Neural crest cell (in vitro differentiated cells): ENCODE results near the gene COL24A1. TPM values are rescaled to one million over a fixed set of nuclear protein-coding genes. Genes with fewer than 3 reads are reported as not detected.

Experiments
- DNase-seq: peaks from one replicate; pipeline ENCODE4 v3.0.0; 2021; ENCODE audit warnings: low read depth, mixed read lengths, low spot score
- H3K27ac Mint-ChIP-seq: one replicate; pipeline ENCODE4 v1.8.0; 2021; ENCODE audit warnings: mild to moderate bottlenecking, mixed read lengths; ENCODE audit not compliant: unreplicated experiment
- H3K27me3 Mint-ChIP-seq: 2 replicates; pipeline ENCODE4 v1.8.0; 2021; ENCODE audit warnings: low read depth, mild to moderate bottlenecking, mixed read lengths
- H3K36me3 Mint-ChIP-seq: 2 replicates; pipeline ENCODE4 v1.8.0; 2021; ENCODE audit warnings: low read depth, mild to moderate bottlenecking, mixed read lengths
- H3K4me1 Mint-ChIP-seq: 2 replicates; pipeline ENCODE4 v1.8.0; 2021; ENCODE audit warnings: mixed read lengths
- H3K4me3 Mint-ChIP-seq: one replicate; pipeline ENCODE4 v1.8.0; 2021; ENCODE audit warnings: mild to moderate bottlenecking, mixed read lengths
- H3K9me3 Mint-ChIP-seq: 2 replicates; pipeline ENCODE4 v1.8.0; 2021; ENCODE audit warnings: mixed read lengths
- total RNA-seq: library from RNA; stranded (reverse); gene quantifications from 2 replicates; pipeline ENCODE4 v1.2.1, GENCODE V29; 2021
- TF ChIP-seq, protein P1 (sequence below): fragments of 200-600 bp; sonication (generic); conservative IDR thresholded peaks from 2 replicates; pipeline ENCODE4 v1.5.0; 2021; ENCODE audit warnings: antibody characterized with exemption, mild to moderate bottlenecking

Gene COL24A1
- total RNA-seq, 1 donor from 2014 or later = 0.35 TPM

DNA sequence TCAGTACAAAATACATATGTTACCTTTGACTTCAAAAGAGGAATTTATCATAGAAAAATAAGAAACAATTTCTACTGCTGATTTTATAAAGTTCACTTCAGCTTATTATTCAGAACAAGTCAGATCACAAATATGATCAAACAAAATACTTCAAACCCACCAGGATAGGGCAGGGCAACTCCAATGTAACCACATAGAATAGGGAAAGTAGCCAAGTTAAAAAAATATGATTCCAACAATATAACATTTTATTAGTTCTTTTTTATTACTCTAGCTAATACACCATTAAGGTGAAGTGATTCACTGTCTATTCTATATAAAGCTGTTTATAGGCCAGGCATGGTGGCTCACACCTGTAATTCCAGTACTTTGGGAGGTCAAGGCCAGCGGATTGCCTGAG lies 393.8 kb downstream of the COL24A1 start:
- no peaks in the 10 kb centered on the region for H3K36me3 Mint-ChIP-seq
- H3K27me3 Mint-ChIP-seq = no peaks in the 10 kb centered on the region
- no peak for DNase-seq
- no peak overlapping the region for H3K4me3 Mint-ChIP-seq
- TF ChIP-seq, protein P1, sequence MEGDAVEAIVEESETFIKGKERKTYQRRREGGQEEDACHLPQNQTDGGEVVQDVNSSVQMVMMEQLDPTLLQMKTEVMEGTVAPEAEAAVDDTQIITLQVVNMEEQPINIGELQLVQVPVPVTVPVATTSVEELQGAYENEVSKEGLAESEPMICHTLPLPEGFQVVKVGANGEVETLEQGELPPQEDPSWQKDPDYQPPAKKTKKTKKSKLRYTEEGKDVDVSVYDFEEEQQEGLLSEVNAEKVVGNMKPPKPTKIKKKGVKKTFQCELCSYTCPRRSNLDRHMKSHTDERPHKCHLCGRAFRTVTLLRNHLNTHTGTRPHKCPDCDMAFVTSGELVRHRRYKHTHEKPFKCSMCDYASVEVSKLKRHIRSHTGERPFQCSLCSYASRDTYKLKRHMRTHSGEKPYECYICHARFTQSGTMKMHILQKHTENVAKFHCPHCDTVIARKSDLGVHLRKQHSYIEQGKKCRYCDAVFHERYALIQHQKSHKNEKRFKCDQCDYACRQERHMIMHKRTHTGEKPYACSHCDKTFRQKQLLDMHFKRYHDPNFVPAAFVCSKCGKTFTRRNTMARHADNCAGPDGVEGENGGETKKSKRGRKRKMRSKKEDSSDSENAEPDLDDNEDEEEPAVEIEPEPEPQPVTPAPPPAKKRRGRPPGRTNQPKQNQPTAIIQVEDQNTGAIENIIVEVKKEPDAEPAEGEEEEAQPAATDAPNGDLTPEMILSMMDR = no peak
- H3K9me3 Mint-ChIP-seq = peaks cover 2% of the 10 kb centered on the region
- no peak overlapping the region for H3K27ac Mint-ChIP-seq
- no peaks in the 10 kb centered on the region for H3K4me1 Mint-ChIP-seq

DNA sequence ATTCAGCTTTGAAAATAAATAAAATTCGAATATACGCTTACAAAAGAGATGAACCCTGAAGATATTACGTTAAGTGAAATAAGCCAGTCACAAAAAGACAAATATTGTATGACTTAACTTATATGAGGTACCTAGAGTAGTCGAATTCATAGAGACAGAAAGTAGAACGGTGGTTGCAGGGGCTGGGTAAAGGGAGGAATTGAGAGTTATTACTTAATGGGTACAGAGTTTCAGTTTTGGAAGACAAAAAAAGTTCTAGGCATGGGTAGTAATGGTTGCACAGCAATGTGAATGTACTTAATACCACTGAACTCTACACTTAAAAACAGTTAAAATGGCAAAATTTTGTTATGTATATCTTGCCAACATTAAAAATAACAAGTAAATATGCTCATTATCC lies 399.7 kb downstream of the COL24A1 start:
- no peak for DNase-seq
- Mint-ChIP-seq H3K4me3 (no peak overlapping the region), H3K27ac (no peak overlapping the region), H3K36me3 (no peaks in the 10 kb centered on the region), H3K27me3 (peaks cover 6% of the 10 kb centered on the region), H3K4me1 (no peaks in the 10 kb centered on the region), H3K9me3 (peaks cover 2% of the 10 kb centered on the region)
- TF ChIP-seq, protein P1 = no peak

DNA sequence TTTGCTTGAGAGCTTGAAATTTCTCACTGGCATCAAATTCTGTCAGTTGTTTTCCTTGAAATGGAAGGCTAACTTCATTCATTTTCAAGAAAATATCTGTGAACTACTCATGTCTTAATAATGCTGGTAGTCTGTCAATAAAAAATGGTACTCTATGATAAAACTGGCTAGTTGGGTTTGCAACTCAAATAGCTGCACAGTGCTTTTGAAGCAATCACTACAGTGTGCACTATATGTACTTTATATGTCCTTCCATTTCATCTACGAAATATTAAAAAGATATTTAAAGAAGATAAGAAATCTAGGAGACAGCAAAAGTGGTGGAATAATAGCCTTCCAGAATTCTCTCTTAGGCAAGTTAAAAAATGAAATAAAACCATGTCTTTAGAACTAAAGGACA lies 408.5 kb downstream of the COL24A1 start:
- H3K36me3 Mint-ChIP-seq = no peaks in the 10 kb centered on the region
- H3K27ac Mint-ChIP-seq = no peak overlapping the region
- no peaks in the 10 kb centered on the region for H3K27me3 Mint-ChIP-seq
- TF ChIP-seq, protein P1 = no peak
- DNase-seq = no peak
- no peak overlapping the region for H3K4me3 Mint-ChIP-seq
- H3K9me3 Mint-ChIP-seq = no peaks in the 10 kb centered on the region
- H3K4me1 Mint-ChIP-seq = no peaks in the 10 kb centered on the region

- no peak for DNase-seq
- H3K4me3 Mint-ChIP-seq = no peak overlapping the region
- H3K27ac Mint-ChIP-seq = no peak overlapping the region
These were observed 409.8 kb downstream of the COL24A1 start for GRCh38 chr1:85746777-85747176.

GRCh38 chr1:85743814-85744213 lies 412.8 kb downstream of the COL24A1 start:
- TF ChIP-seq, protein P1 = no peak
- Mint-ChIP-seq H3K4me1 (no peaks in the 10 kb centered on the region), H3K27ac (no peak overlapping the region), H3K27me3 (no peaks in the 10 kb centered on the region), H3K9me3 (no peaks in the 10 kb centered on the region), H3K36me3 (no peaks in the 10 kb centered on the region), H3K4me3 (no peak overlapping the region)
- DNase-seq = no peak

More at GRCh38 chr1:85746777-85747176, 409.8 kb downstream of the COL24A1 start:
- no peaks in the 10 kb centered on the region for H3K4me1 Mint-ChIP-seq
- H3K9me3 Mint-ChIP-seq = no peaks in the 10 kb centered on the region
- H3K36me3 Mint-ChIP-seq = no peaks in the 10 kb centered on the region
- TF ChIP-seq, protein P1 = no peak
- H3K27me3 Mint-ChIP-seq = no peaks in the 10 kb centered on the region

GRCh38 chr1:85734931-85735330 lies 421.6 kb downstream of the COL24A1 start:
- Mint-ChIP-seq H3K9me3 (no peaks in the 10 kb centered on the region), H3K4me1 (no peaks in the 10 kb centered on the region), H3K36me3 (no peaks in the 10 kb centered on the region), H3K4me3 (no peak overlapping the region), H3K27me3 (no peaks in the 10 kb centered on the region), H3K27ac (no peak overlapping the region)
- no peak for DNase-seq
- TF ChIP-seq, protein P1 = no peak
